Measurements from ENCODE around the gene KIF3A. TPM values are rescaled to one million over a fixed set of nuclear protein-coding genes. Genes with fewer than 3 reads are reported as not detected.

The KIF3A gene
- 9.1 TPM for total RNA-seq
- long read RNA-seq, partial matches to known transcripts, result 0 of 2 reads
- long read RNA-seq, other reads (novel, unspliced or antisense), result 2 of 2 reads

DNA sequence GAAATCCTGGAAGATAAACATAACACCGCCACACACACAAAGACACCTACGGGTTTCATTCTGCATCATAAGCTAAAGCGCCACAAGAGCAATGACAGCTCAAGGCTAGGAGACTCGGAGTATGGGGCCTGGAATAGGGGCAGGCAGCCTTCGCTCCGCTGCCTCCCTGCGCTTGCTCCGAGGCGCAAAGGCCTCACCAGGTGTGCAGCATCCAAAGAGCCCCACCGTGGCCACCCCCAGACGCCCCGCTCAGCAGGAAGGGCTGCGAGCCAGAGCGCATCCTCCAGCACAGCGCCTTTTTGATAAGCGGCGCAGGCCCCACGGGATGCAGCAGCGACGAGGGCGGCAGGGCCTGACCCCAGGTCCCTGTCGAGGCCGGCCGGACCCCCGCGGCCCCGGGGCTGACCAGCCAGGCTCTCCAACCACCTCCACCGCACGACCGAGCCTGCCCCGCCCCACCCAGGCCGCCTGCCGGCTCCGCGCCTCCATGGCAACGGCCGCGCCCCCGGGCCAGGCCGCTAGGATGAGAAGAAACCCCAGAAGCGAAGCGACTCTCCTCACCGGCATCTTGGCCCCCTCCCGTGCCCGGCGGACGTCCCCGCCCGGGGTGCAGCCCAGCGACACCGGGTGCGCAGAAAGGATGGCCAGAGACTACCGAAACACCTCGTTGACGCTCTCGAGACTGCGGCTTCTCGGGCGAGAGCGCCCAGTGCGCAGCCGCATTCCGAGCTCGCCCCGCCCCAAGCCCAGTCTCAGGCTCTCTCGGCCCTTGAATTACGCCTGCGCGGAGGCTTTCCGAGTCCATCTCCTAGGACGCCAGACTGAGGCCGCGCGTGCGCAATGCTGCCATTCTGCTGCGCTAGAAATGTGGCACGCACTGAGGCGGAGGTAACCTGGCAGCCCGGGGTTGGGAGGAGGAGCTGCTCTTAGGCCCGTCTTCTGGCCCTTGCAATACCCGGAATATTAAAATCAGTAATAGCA, at the start of gene KIF3A:
Gene KIF3A, minus strand, starts transcription at position 694 of the 981 bp plus-strand sequence. Its CDS starts 127 bp downstream, at position 567.
- ATAC-seq (ENCODE audit: poor library complexity), result peak; percentile 100
- intact Hi-C loops (cut with DNase I), result no loop called here
- DNase-seq, result peak; percentile 99

- ATAC-seq (ENCODE audit: poor library complexity) (no peak), DNase-seq (no peak)
- intact Hi-C loops (cut with DNase I), result no loop called here
Measured at GRCh38 chr5:132787076-132787475, 49.7 kb upstream of the KIF3A start.

DNA sequence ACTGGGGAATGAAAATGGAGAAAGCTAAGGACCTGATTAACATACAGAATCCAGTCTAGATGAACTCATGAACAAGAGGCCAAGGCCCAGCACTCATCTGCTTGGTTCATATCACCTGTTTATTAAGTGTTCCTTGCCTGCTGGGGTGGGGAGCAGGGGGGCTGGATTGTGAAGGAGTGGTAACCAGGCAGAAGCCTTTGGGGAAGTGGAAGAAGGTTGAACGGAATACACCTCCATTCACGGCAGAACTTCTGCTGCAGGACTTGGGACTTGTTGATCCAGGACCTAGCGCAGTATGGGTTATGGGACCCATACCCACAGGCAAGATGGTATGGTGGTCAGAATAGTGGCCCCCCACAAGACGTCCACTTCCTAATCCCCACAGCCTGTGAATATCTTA, 48.5 kb upstream of the KIF3A start:
- ATAC-seq (ENCODE audit: poor library complexity), result no peak
- DNase-seq, result no peak
- intact Hi-C loops (cut with DNase I), result no loop called here

- DNase-seq (no peak), ATAC-seq (ENCODE audit: poor library complexity) (no peak)
- intact Hi-C loops (cut with DNase I), result no loop called here
Measured at GRCh38 chr5:132785365-132785764, 48.0 kb upstream of the KIF3A start.

- ATAC-seq (ENCODE audit: poor library complexity), result no peak
- DNase-seq, result no peak
- intact Hi-C loops (cut with DNase I), result no loop called here
Measured at GRCh38 chr5:132782101-132782500, 44.8 kb upstream of the KIF3A start.

DNA sequence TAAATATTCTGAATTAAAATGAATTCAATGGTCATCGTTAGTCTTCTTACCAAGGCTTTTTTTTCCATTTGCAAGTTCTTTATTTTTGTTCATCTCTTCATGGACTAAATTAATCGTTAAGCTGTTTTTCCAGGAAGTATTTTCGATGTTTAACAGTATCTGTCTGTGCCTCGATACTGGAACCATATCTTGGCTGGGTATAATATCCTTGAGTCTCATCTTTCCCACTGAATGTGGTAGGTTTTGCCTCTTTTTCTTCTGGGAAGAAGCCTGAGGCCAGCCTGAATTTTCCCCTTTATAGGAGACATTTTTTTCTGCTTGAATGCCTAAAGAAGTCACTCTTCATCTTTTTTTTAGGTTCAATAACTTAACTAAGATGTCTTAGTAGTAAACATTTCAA, 43.7 kb upstream of the KIF3A start:
- intact Hi-C loops (cut with DNase I), result no loop called here
- no peak for ATAC-seq (ENCODE audit: poor library complexity)
- no peak for DNase-seq

GRCh38 chr5:132780577-132780976, 43.2 kb upstream of the KIF3A start:
- intact Hi-C loops (cut with DNase I), result no loop called here

GRCh38 chr5:132779961-132780360, 42.6 kb upstream of the KIF3A start:
- ATAC-seq (ENCODE audit: poor library complexity), result no peak
- intact Hi-C loops (cut with DNase I), result no loop called here
- DNase-seq, result no peak

More at GRCh38 chr5:132780577-132780976, 43.2 kb upstream of the KIF3A start:
- DNase-seq, result no peak
- ATAC-seq (ENCODE audit: poor library complexity), result no peak

DNA sequence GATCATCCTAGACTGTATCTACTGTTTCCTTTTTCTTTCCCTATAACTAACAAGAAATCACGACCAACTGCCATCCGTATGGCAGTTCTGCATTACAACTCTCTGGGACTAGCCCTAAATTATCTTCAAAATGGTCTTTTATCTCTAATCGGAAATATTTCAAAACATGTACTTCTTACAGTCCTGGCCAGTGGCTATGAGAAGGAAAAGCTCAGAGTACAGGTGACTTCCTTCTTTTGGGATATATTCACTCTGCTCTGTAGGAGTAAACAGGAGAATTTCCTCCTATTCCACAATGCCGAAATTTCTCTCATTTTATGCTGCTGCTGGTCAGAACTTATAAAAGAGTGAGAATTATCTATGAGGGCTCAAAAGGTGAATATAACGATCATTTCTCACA, 41.5 kb upstream of the KIF3A start:
- ATAC-seq (ENCODE audit: poor library complexity), result no peak
- intact Hi-C loops (cut with DNase I), result no loop called here
- no peak for DNase-seq

- DNase-seq, result no peak
- intact Hi-C loops (cut with DNase I), result no loop called here
- no peak for ATAC-seq (ENCODE audit: poor library complexity)
Measured at GRCh38 chr5:132778129-132778528, 40.8 kb upstream of the KIF3A start.

GRCh38 chr5:132777209-132778069, 40.1 kb upstream of the KIF3A start, which contains the start of gene SEPTIN8:
SEPTIN8 (minus strand) TSS chr5:132777239; CDS start chr5:132777137, 102 bp downstream.
- intact Hi-C loops (cut with DNase I), result no loop called here
- ATAC-seq (ENCODE audit: poor library complexity), result peak; percentile 68
- peak; percentile 73 for DNase-seq

- DNase-seq (no peak), ATAC-seq (ENCODE audit: poor library complexity) (no peak)
- intact Hi-C loops (cut with DNase I), result no loop called here
Measured at GRCh38 chr5:132776938-132777208, 39.5 kb upstream of the KIF3A start.

GRCh38 chr5:132776131-132776937, 39.0 kb upstream of the KIF3A start:
- intact Hi-C loops (cut with DNase I), result no loop called here
- ATAC-seq (ENCODE audit: poor library complexity), result peak; percentile 47
- no peak for DNase-seq

DNA sequence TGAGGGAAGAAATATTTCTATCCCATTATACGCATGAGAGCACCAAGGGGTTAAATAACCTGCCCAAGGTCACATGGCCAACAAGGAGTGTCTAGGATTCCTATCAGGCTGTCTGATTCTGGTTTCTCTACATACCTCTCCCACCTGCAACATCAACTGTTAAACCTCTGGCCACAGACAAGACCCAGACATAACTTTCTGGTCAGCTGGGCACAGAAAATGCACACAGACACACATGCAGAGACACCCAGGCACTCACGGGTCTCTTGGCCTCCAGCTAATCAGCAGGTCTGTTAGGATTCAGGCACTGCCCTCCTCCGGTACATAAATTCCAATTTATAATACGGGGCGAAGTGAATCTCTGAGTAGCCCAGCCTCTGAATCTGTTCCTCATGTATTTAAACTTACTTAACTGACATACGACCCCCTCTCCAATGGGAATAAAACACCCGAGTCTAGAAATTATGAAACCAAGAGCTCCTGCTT, 38.2 kb upstream of the KIF3A start:
- DNase-seq (no peak), ATAC-seq (ENCODE audit: poor library complexity) (no peak)
- intact Hi-C loops (cut with DNase I), result no loop called here

GRCh38 chr5:132774896-132775295, 37.5 kb upstream of the KIF3A start:
- no peak for DNase-seq
- ATAC-seq (ENCODE audit: poor library complexity), result peak; percentile 18
- intact Hi-C loops (cut with DNase I), result no loop called here

DNA sequence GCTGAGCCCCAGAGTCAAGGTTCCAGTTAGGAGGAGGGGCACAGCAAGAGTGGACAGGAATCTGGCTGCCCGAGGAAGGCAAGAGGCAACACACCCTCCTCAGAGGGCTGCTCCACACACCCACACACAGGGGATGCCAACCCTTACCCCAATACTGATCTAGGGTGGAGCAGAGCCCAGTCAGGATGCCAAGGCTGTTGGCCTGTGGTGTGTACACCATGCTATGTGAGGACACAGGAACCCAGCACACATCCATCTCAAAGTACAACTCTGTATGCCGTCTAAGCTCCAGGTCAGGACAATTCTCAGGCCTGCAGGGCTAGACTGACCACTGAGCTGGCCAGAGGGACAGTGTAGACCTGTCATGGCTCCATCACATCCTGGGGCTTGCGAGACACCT, 37.1 kb upstream of the KIF3A start:
- DNase-seq (no peak), ATAC-seq (ENCODE audit: poor library complexity) (no peak)
- intact Hi-C loops (cut with DNase I), result no loop called here

- intact Hi-C loops (cut with DNase I), result no loop called here
- no peak for ATAC-seq (ENCODE audit: poor library complexity)
- DNase-seq, result no peak
Measured at GRCh38 chr5:132773601-132774355, 36.4 kb upstream of the KIF3A start.

GRCh38 chr5:132773114-132773513, 35.8 kb upstream of the KIF3A start:
- intact Hi-C loops (cut with DNase I), result no loop called here
- ATAC-seq (ENCODE audit: poor library complexity), result no peak

More at GRCh38 chr5:132773114-132773513, 35.8 kb upstream of the KIF3A start:
- no peak for DNase-seq

Data from Right ventricle myocardium superior (tissue), 1 donor.